GM23248 (cell line): Measurements from ENCODE around the gene CAPN8. TPM values are rescaled to one million over a fixed set of nuclear protein-coding genes. Genes with fewer than 3 reads are reported as not detected.

ENCODE experiments used
- DNase-seq: peaks from one replicate; pipeline ENCODE4 v3.0.0-alpha.2; 2015
- H2AFZ ChIP-seq: fragments of 200-600 bp; sonication (generic); 2 replicates; pipeline ENCODE4 v1.6.1; 2016; ENCODE audit warnings: antibody characterized with exemption
- H3F3A ChIP-seq: fragments of 200-600 bp; sonication (generic); 2 replicates; pipeline ENCODE4 v1.6.1; 2016; ENCODE audit warnings: mild to moderate bottlenecking, antibody characterized with exemption, mixed run types; ENCODE audit not compliant: insufficient read depth
- H3K27ac ChIP-seq: fragments of 200-600 bp; sonication (generic); 2 replicates; pipeline ENCODE4 v1.5.1; 2016; ENCODE audit warnings: mild to moderate bottlenecking
- H3K27me3 ChIP-seq: fragments of 200-600 bp; sonication (generic); replicated peaks from 2 replicates; pipeline ENCODE4 v1.6.1; 2016; ENCODE audit warnings: mild to moderate bottlenecking; ENCODE audit not compliant: insufficient read depth
- H3K36me3 ChIP-seq: fragments of 200-600 bp; sonication (generic); 2 replicates; pipeline ENCODE4 v1.6.1; 2016; ENCODE audit warnings: low read depth, mild to moderate bottlenecking
- H3K4me1 ChIP-seq: fragments of 200-600 bp; sonication (generic); 2 replicates; pipeline ENCODE4 v1.6.1; 2016; ENCODE audit warnings: mild to moderate bottlenecking; ENCODE audit not compliant: insufficient read depth
- H3K4me2 ChIP-seq: fragments of 200-600 bp; sonication (generic); one replicate; pipeline ENCODE4 v1.6.1; 2016; ENCODE audit warnings: mild to moderate bottlenecking; ENCODE audit not compliant: unreplicated experiment
- H3K4me3 ChIP-seq: fragments of 200-600 bp; sonication (generic); 2 replicates; pipeline ENCODE4 v1.5.1; 2016; ENCODE audit warnings: mild to moderate bottlenecking
- H3K79me2 ChIP-seq: fragments of 200-600 bp; sonication (generic); 2 replicates; pipeline ENCODE4 v1.6.1; 2016; ENCODE audit warnings: mild to moderate bottlenecking; ENCODE audit not compliant: insufficient read depth
- H3K9ac ChIP-seq: fragments of 200-600 bp; sonication (generic); 2 replicates; pipeline ENCODE4 v1.6.1; 2016; ENCODE audit warnings: mild to moderate bottlenecking
- H3K9me2 ChIP-seq: fragments of 200-600 bp; sonication (generic); 2 replicates; pipeline ENCODE4 v1.6.1; 2016; ENCODE audit warnings: mixed run types, mild to moderate bottlenecking, moderate library complexity; ENCODE audit not compliant: insufficient read depth
- H3K9me3 ChIP-seq: fragments of 200-600 bp; sonication (generic); one replicate; pipeline ENCODE4 v1.6.1; 2017; ENCODE audit warnings: low read depth
- H4K20me1 ChIP-seq: fragments of 200-600 bp; sonication (generic); 2 replicates; pipeline ENCODE4 v1.6.0; 2016; ENCODE audit not compliant: insufficient read depth
- EZH2 ChIP-seq: fragments of 200-600 bp; sonication (generic); IDR thresholded peaks from 2 replicates; pipeline ENCODE4 v1.6.1; 2018; ENCODE audit warnings: antibody characterized with exemption, mild to moderate bottlenecking; ENCODE audit not compliant: insufficient read depth, poor library complexity, severe bottlenecking
- EZH2phosphoT487 ChIP-seq: fragments of 200-600 bp; sonication (generic); IDR thresholded peaks from 2 replicates; pipeline ENCODE4 v1.6.1; 2018; ENCODE audit warnings: antibody characterized with exemption, moderate library complexity, mild to moderate bottlenecking, low read depth; ENCODE audit not compliant: insufficient read depth
- WGBS, 2 experiments: methylation state at CpG; one replicate each; pipeline ENCODE4 v1.1.6; 2015 to 2017; ENCODE audit warnings: low lambda C conversion rate in 2 of 2, low coverage in 1 of 2; ENCODE audit errors: missing lambda C conversion rate in 2 of 2; 5-methylcytosine and 5-hydroxymethylcytosine counted together
- in situ Hi-C: fragments of 300-500 bp; cut with MboI; formaldehyde crosslinking; loops from 2 replicates; pipeline ENCODE4 v1.15.0; 2020
- polyA plus RNA-seq: library from polyadenylated mRNA; unstranded; fragments of >200 nt; fragmentation: Nextera tagmentation; extraction: Ambion mirVana; gene quantifications from 2 replicates; pipeline ENCODE4 v1.2.1, GENCODE V29; 2016
- total RNA-seq: library from RNA; depleted of rRNA; stranded (reverse); fragments of >200 nt; shearing (Covaris generic); gene quantifications from 2 replicates; pipeline ENCODE4 v1.2.3, GENCODE V29; 2014

Gene CAPN8
- total and polyA plus RNA-seq, 2 experiments from 2014 or later = not detected

- Histone ChIP-seq H3K79me2 (no peaks in the 10 kb centered on the region), H3K9me2 (no peaks in the 10 kb centered on the region), H3K27ac (no peak overlapping the region), H3K4me3 (no peak overlapping the region), H3K4me1 (0 out of 2 replicates have a peak, but pooled peaks cover 3% of the 10 kb centered on the region), H3K4me2 (no peak overlapping the region), H3K9me3 (no peaks in the 10 kb centered on the region), H4K20me1 (no peaks in the 10 kb centered on the region), H3K27me3 (0 out of 2 replicates have a peak, but pooled peaks cover 4% of the 10 kb centered on the region), H2AFZ (no peak overlapping the region), H3F3A (no peaks in the 10 kb centered on the region), H3K9ac (no peak overlapping the region), H3K36me3 (no peaks in the 10 kb centered on the region)
- in situ Hi-C loops = no loop called here
- TF ChIP-seq EZH2phosphoT487 = no peak
- no peak for TF ChIP-seq EZH2
- 83 to 93% methylated on average over 3 of the region's 3 CpGs for WGBS, 2 experiments
- DNase-seq = peak; percentile 17
These were observed 17.0 kb upstream of the CAPN8 start for GRCh38 chr1:223682502-223682901.

DNA sequence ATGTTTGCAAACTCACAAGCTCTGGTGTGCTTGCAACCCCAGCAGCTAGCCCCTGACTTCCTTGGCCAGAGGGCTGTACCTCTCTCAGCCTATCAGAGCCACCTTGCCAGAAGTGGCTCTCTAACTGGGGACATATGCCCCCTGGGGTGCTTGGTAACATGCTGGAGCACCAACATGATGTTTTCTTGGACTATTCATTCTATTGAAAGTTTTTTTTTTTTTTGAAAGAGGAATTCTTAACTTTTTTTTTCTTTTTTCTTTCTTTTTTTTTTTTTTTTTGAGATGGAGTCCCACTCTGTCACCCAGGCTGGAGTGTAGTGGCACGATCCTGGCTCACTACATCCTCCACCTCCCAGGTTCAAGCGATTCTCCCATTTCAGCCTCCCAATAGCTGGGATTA lies 14.7 kb upstream of the CAPN8 start:
- Histone ChIP-seq H3K9ac (no peak overlapping the region), H2AFZ (no peak overlapping the region), H3K27me3 (0 out of 2 replicates have a peak, but pooled peaks cover 4% of the 10 kb centered on the region), H3K9me2 (no peaks in the 10 kb centered on the region), H3K27ac (no peak overlapping the region), H3K4me3 (no peak overlapping the region), H3K4me1 (0 out of 2 replicates have a peak, but pooled peaks cover 3% of the 10 kb centered on the region), H3F3A (no peaks in the 10 kb centered on the region), H3K36me3 (no peaks in the 10 kb centered on the region), H3K9me3 (no peaks in the 10 kb centered on the region), H3K4me2 (no peak overlapping the region), H4K20me1 (no peaks in the 10 kb centered on the region), H3K79me2 (no peaks in the 10 kb centered on the region)
- in situ Hi-C loops = no loop called here
- 100% methylated on average over 2 of the region's 2 CpGs for WGBS, 2 experiments
- no peak for DNase-seq
- TF ChIP-seq EZH2phosphoT487 (no peak), EZH2 (no peak)

- in situ Hi-C loops = no loop called here
- WGBS, 2 experiments = 94 to 97% methylated on average over 6 of the region's 6 CpGs
- H3K9ac ChIP-seq = no peak overlapping the region
- DNase-seq = no peak
- H3K9me3 ChIP-seq = no peaks in the 10 kb centered on the region
- TF ChIP-seq EZH2 = no peak
- TF ChIP-seq EZH2phosphoT487 = no peak
- no peaks in the 10 kb centered on the region for H4K20me1 ChIP-seq
- H3K79me2 ChIP-seq = no peaks in the 10 kb centered on the region
- no peak overlapping the region for H3K4me2 ChIP-seq
- H3K9me2 ChIP-seq = no peaks in the 10 kb centered on the region
- 0 out of 2 replicates have a peak, but pooled peaks cover 3% of the 10 kb centered on the region for H3K4me1 ChIP-seq
- H3K27ac ChIP-seq = no peak overlapping the region
- no peak overlapping the region for H2AFZ ChIP-seq
- H3K4me3 ChIP-seq = no peak overlapping the region
- no peaks in the 10 kb centered on the region for H3F3A ChIP-seq
- 0 out of 2 replicates have a peak, but pooled peaks cover 4% of the 10 kb centered on the region for H3K27me3 ChIP-seq
- H3K36me3 ChIP-seq = no peaks in the 10 kb centered on the region
These were observed 13.3 kb upstream of the CAPN8 start for GRCh38 chr1:223678841-223679240.

DNA sequence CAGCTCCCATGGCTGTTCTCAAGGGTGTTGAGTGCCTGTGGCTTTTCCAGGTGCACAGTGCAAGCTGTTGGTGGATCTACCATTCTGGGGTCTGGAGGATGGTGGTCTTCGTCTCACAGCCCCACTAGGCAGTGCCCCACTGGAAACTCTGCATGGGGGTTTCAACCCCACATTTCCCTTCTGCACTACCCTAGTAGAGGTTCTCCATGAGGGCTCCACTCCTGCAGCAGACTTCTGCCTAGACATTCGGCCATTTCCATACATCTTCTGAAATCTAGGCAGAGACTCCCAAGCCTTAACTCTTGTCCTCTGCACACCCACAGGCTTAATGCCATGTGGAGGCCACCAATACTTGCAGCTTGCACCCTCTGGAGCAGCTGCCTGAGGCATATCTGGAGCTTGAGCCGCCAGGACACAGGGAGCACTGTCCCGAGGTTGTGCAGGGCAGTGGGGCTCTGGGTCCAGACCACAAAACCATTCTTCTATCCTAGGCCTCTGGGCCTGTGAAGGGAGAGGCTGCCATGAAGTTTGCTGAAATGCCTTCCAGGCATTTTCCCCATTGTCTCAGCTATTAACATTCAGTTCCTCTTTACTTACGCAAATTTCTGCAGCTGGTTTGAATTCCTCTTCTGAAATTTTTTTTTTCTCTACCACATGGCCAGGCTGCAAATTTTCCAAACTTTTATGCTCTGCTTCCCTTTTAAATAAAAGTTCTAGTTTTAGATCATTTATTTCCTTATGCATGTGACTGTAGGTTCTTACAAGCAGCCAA lies 8.8 kb upstream of the CAPN8 start:
- H3K27me3 ChIP-seq = no peaks in the 10 kb centered on the region
- H4K20me1 ChIP-seq = no peaks in the 10 kb centered on the region
- no peaks in the 10 kb centered on the region for H3F3A ChIP-seq
- TF ChIP-seq EZH2phosphoT487 (no peak), EZH2 (no peak)
- in situ Hi-C loops = no loop called here
- H3K27ac ChIP-seq = no peak overlapping the region
- no peaks in the 10 kb centered on the region for H3K4me1 ChIP-seq
- no peaks in the 10 kb centered on the region for H3K9me3 ChIP-seq
- H3K9me2 ChIP-seq = no peaks in the 10 kb centered on the region
- H3K79me2 ChIP-seq = no peaks in the 10 kb centered on the region
- no peak for DNase-seq
- no peaks in the 10 kb centered on the region for H3K36me3 ChIP-seq
- 46 to 48% methylated on average over 5 of the region's 5 CpGs for WGBS, 2 experiments
- H3K9ac ChIP-seq = no peak overlapping the region
- no peak overlapping the region for H2AFZ ChIP-seq
- no peak overlapping the region for H3K4me2 ChIP-seq
- no peak overlapping the region for H3K4me3 ChIP-seq
